Left kidney (tissue), 2 donors: ENCODE results near the gene SURF2. TPM values are rescaled to one million over a fixed set of nuclear protein-coding genes. Genes with fewer than 3 reads are reported as not detected.

Source experiments
- DNase-seq: peaks from one replicate; pipeline ENCODE4 v3.0.0-alpha.2; 2013
- polyA plus RNA-seq: library from polyadenylated mRNA; unstranded; fragments of 120-200 nt; gene quantifications from one replicate; pipeline ENCODE4 v1.2.1, GENCODE V29; 2013; ENCODE audit not compliant: insufficient read length

The SURF2 gene
- polyA plus RNA-seq, 1 donor = 17.7 TPM

GRCh38 chr9:133401588-133401987, 45.2 kb downstream of the SURF2 start:
- DNase-seq = no peak

- DNase-seq = no peak
Measured at GRCh38 chr9:133402689-133403088, 46.3 kb downstream of the SURF2 start.

GRCh38 chr9:133403766-133404453, 47.6 kb downstream of the SURF2 start:
- DNase-seq = no peak

GRCh38 chr9:133404454-133405002, 48.2 kb downstream of the SURF2 start:
- DNase-seq = no peak

- DNase-seq = no peak
Measured at GRCh38 chr9:133405508-133406438, 49.4 kb downstream of the SURF2 start.

GRCh38 chr9:133406480-133407307, 50.3 kb downstream of the SURF2 start:
- DNase-seq = peak; percentile 57

- no peak for DNase-seq
Measured at GRCh38 chr9:133408042-133408441, 51.7 kb downstream of the SURF2 start.

Other genes starting within 250 kb of the SURF2 start
- gene RALGDS, start 235.3 kb upstream of the SURF2 start, polyA plus RNA-seq = 34.6 TPM
- 2.0 TPM for gene GBGT1, start 192.6 kb upstream of the SURF2 start, polyA plus RNA-seq
- not detected for gene OBP2B, start 147.3 kb upstream of the SURF2 start, polyA plus RNA-seq
- 19.1 TPM for gene ABO, start 81.3 kb upstream of the SURF2 start, polyA plus RNA-seq
- 22.3 TPM for gene SURF6, start 20.4 kb upstream of the SURF2 start, polyA plus RNA-seq
- gene MED22, start 8.4 kb upstream of the SURF2 start, polyA plus RNA-seq = 25.6 TPM
- 2,305 TPM for gene RPL7A, start 8.3 kb upstream of the SURF2 start, polyA plus RNA-seq
- 34.7 TPM for gene SURF1, start 63 bp upstream of the SURF2 start, polyA plus RNA-seq
- gene SURF4, start 19.5 kb downstream of the SURF2 start, polyA plus RNA-seq = 157 TPM
- 4.4 TPM for gene STKLD1, start 19.8 kb downstream of the SURF2 start, polyA plus RNA-seq
- gene REXO4, start 61.5 kb downstream of the SURF2 start, polyA plus RNA-seq = 24.0 TPM
- gene ADAMTS13, start 65.8 kb downstream of the SURF2 start, polyA plus RNA-seq = 10.9 TPM
- gene CACFD1, start 103.4 kb downstream of the SURF2 start, polyA plus RNA-seq = 27.3 TPM
- 1.0 TPM for gene SLC2A6, start 122.5 kb downstream of the SURF2 start, polyA plus RNA-seq
- gene MYMK, start 168.4 kb downstream of the SURF2 start, polyA plus RNA-seq = 0.37 TPM
- gene ADAMTSL2, start 178.2 kb downstream of the SURF2 start, polyA plus RNA-seq = 1.2 TPM